Kidney (tissue), 14 donors: Measurements from ENCODE around the gene CEP95. TPM values are rescaled to one million over a fixed set of nuclear protein-coding genes. Genes with fewer than 3 reads are reported as not detected.

Experiments
- DNase-seq, 5 donors: peaks; one replicate each; pipeline ENCODE4 v3.0.0-alpha.2; 2013 to 2020
- FAIRE-seq: peaks from 2 replicates; lab custom pipeline; 2012; peaks lifted over from hg19 to GRCh38; lab: Jason Lieb, UNC
- H3K27ac ChIP-seq, 2 donors: one replicate each; pipeline ENCODE4 v1.7.0; 2013; ENCODE audit warnings: low read depth in 2 of 2, low read length in 2 of 2, inconsistent platforms in 1 of 2
- H3K27me3 ChIP-seq: one replicate; pipeline ENCODE4 v1.7.1; 2013; ENCODE audit warnings: low read length, inconsistent platforms; ENCODE audit not compliant: control insufficient read depth, insufficient read depth
- H3K36me3 ChIP-seq, 3 donors: one replicate each; pipeline versions ENCODE4 v1.7.0 to v1.7.1; 2013; ENCODE audit warnings: low read length in 3 of 3, control low read depth in 1 of 3, inconsistent platforms in 1 of 3; ENCODE audit not compliant: insufficient read depth in 3 of 3, control insufficient read depth in 2 of 3
- H3K4me1 ChIP-seq, 3 donors: one replicate each; pipeline versions ENCODE4 v1.7.0 to v1.7.1; 2013; ENCODE audit warnings: low read length in 3 of 3, inconsistent platforms in 1 of 3, low read depth in 1 of 3; ENCODE audit not compliant: control insufficient read depth in 2 of 3, insufficient read depth in 2 of 3
- H3K4me3 ChIP-seq, 3 donors: one replicate each; pipeline versions ENCODE4 v1.7.0 to v1.8.1; 2013; ENCODE audit warnings: low read length in 3 of 3, control low read depth in 1 of 3, inconsistent platforms in 1 of 3
- H3K9ac ChIP-seq, 3 donors: one replicate each; pipeline versions ENCODE4 v1.7.0 to v1.7.1; 2013; ENCODE audit warnings: low read length in 3 of 3, control low read depth in 1 of 3, inconsistent platforms in 1 of 3
- H3K9me3 ChIP-seq, 3 donors: one replicate each; pipeline versions ENCODE4 v1.7.0 to v1.7.1; 2013; ENCODE audit warnings: low read length in 3 of 3, control low read depth in 1 of 3, inconsistent platforms in 1 of 3; ENCODE audit not compliant: control insufficient read depth in 2 of 3, insufficient read depth in 1 of 3
- CTCF ChIP-seq: IDR thresholded peaks from 3 replicates; pipeline ENCODE4 v1.5.1; 2012; ENCODE audit warnings: mild to moderate bottlenecking, moderate library complexity, borderline replicate concordance; ENCODE audit not compliant: insufficient read depth; ENCODE audit errors: extremely low read depth
- intact Hi-C: fragments of 100-400 bp; cut with DNase I; formaldehyde crosslinking; loops from one replicate; pipeline ENCODE4 v1.11.1; 2022
- polyA plus RNA-seq: library from polyadenylated mRNA; stranded (reverse); fragments of 350-450 nt; fragmentation: Illumina TruSeq; extraction: RNeasy Lipid Tissue Mini Kit (QIAGEN cat#74804); gene quantifications from one replicate; pipeline ENCODE4 v1.2.3, GENCODE V29; 2014; ENCODE audit warnings: low read depth, low replicate concordance; ENCODE audit not compliant: insufficient read depth
- total RNA-seq: library from RNA; stranded (reverse); fragmentation: NEBNext Ultra II Directional; extraction: Animal tissue kit (Norgen Biotek cat#: 25700); gene quantifications from one replicate; pipeline ENCODE4 v1.2.1, GENCODE V29; 2021
- donor health status: control.
- donor health status: control.
- donor health status: control.
- donor health status: control.
- donor health status: control.
- donor health status: DM: yes; HTN: yes; CAD: no.
- donor health status: Normal renal cell carcinoma (clear cell type).

Gene CEP95
- total and polyA plus RNA-seq, 2 donors from 2014 or later, result 25.3 to 49.3 TPM

GRCh38 chr17:64519601-64520000 lies 12.8 kb downstream of the CEP95 start:
- no peak for FAIRE-seq
- Histone ChIP-seq H3K9ac (no peak overlapping the region), H3K36me3 (peaks cover 2 to 34% (median 29%) of the 10 kb centered on the region in 3 donors), H3K27me3 (no peaks in the 10 kb centered on the region), H3K9me3 (no peaks in the 10 kb centered on the region), H3K4me1 (no peaks in the 10 kb centered on the region), H3K27ac (no peak overlapping the region), H3K4me3 (no peak overlapping the region)
- intact Hi-C loops, result no loop called here
- TF ChIP-seq CTCF, result no peak
- no peak for DNase-seq

GRCh38 chr17:64520359-64520758 lies 13.6 kb downstream of the CEP95 start:
- intact Hi-C loops, result no loop called here
- Histone ChIP-seq H3K9ac (no peak overlapping the region), H3K4me1 (no peaks in the 10 kb centered on the region), H3K27ac (no peak overlapping the region), H3K36me3 (peaks cover 4 to 33% (median 24%) of the 10 kb centered on the region in 3 donors), H3K27me3 (no peaks in the 10 kb centered on the region), H3K9me3 (no peaks in the 10 kb centered on the region), H3K4me3 (no peak overlapping the region)
- TF ChIP-seq CTCF, result no peak
- DNase-seq (no peak), FAIRE-seq (no peak)

- DNase-seq, result no peak
- FAIRE-seq, result no peak
- peaks cover 15 to 74% (median 51%) of the 10 kb centered on the region in 3 donors for H3K36me3 ChIP-seq
- H3K9ac ChIP-seq, result no peak overlapping the region
- no peaks in the 10 kb centered on the region for H3K27me3 ChIP-seq
- H3K4me3 ChIP-seq, result no peak overlapping the region
- H3K9me3 ChIP-seq, result no peaks in the 10 kb centered on the region
- no peak overlapping the region for H3K27ac ChIP-seq
- no peaks in the 10 kb centered on the region for H3K4me1 ChIP-seq
- intact Hi-C loops, result no loop called here
- TF ChIP-seq CTCF, result no peak
Observed at GRCh38 chr17:64527914-64528313, 21.1 kb downstream of the CEP95 start.

GRCh38 chr17:64529221-64529620 lies 22.4 kb downstream of the CEP95 start:
- H3K4me3 ChIP-seq, result no peak overlapping the region
- H3K9ac ChIP-seq, result no peak overlapping the region
- no peak overlapping the region for H3K27ac ChIP-seq
- intact Hi-C loops, result no loop called here
- no peaks in the 10 kb centered on the region for H3K27me3 ChIP-seq
- TF ChIP-seq CTCF, result no peak
- no peaks in the 10 kb centered on the region for H3K4me1 ChIP-seq
- no peaks in the 10 kb centered on the region for H3K9me3 ChIP-seq
- H3K36me3 ChIP-seq, result peaks cover 17 to 85% (median 52%) of the 10 kb centered on the region in 3 donors
- DNase-seq, result no peak
- FAIRE-seq, result no peak
